Right ventricle myocardium inferior (tissue), 1 donor: ENCODE data around the gene MED9. TPM values are rescaled to one million over a fixed set of nuclear protein-coding genes. Genes with fewer than 3 reads are reported as not detected.
A peak's percentile ranks its signal among the peaks of the same experiment; 100 is the strongest.
"Not testable (repeated sequence)": the region's sequence is repeated elsewhere in the genome, so short reads cannot be mapped to it uniquely, and the experiment has no call there.

Experiments
- ATAC-seq: fragments of 200-7000 bp; cut with Tn5 transposase; one replicate; pipeline ENCODE4 v1.9.1; 2020; ENCODE audit warnings: mild to moderate bottlenecking, moderate library complexity
- DNase-seq: peaks from one replicate; pipeline ENCODE4 v3.0.0; 2021; ENCODE audit errors: missing footprints
- intact Hi-C: fragments of 100-400 bp; cut with DNase I; formaldehyde crosslinking; loops from one replicate; pipeline ENCODE4 v1.11.0; 2022
- total RNA-seq: library from RNA; stranded (reverse); fragmentation: NEBNext Ultra II Directional; extraction: Animal tissue kit (Norgen Biotek cat#: 25700); gene quantifications from one replicate; pipeline ENCODE4 v1.2.1, GENCODE V29; 2021
- donor health status: DM: no; HTN: yes; CAD: no; lungs with severe emphysema.

MED9 gene
- total RNA-seq, 1 donor from 2014 or later: 40.4 TPM

DNA sequence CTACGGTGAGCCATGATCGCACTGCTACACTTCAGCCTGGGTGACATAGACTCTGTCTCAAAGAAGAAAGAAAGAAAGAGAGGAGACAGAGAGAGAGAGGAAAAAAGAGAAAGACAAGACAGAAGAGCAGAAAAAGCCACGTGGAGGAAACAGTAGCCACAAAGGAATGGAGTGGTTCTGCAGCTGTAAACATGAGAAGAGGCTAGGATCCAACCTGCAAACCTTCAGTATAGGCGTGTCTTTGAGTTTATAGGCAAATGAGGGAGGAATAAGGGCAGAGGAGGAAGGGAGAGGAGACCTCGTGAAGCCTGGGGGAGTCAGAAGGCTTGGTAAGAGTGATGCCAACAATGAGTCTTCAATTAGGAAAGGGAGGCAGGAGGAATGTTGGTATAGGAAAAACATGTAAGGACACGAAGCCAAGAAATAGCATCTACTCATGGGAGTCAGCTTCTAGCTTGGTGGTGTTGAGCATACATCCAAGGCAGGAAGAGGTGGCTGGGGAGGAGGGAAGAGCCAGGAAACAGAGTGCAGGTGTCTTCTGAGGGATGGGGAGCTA lies 3.9 kb downstream of the MED9 start:
- intact Hi-C loops: no loop called here
- DNase-seq (no peak), ATAC-seq (no peak)

DNA sequence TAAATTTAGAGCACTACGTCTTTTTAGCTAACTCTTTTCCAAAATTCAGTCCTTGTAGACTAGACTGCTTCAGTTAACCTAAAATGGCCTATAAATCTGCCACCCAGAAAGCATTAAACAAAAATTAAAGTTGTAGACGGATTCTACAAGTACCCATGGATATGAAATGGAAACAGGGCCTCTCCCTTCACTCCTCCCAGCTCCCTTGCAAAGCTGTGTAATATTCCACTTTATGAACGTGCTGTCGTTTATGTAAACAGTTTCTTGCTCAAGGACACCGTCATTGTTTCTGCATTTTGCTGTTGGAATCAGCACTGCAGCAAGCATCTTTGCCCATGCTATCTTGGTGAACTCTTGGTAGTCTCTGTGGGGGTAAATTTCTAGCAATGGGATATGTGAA lies 5.1 kb downstream of the MED9 start:
- ATAC-seq (no peak), DNase-seq (no peak)
- intact Hi-C loops: no loop called here

DNA sequence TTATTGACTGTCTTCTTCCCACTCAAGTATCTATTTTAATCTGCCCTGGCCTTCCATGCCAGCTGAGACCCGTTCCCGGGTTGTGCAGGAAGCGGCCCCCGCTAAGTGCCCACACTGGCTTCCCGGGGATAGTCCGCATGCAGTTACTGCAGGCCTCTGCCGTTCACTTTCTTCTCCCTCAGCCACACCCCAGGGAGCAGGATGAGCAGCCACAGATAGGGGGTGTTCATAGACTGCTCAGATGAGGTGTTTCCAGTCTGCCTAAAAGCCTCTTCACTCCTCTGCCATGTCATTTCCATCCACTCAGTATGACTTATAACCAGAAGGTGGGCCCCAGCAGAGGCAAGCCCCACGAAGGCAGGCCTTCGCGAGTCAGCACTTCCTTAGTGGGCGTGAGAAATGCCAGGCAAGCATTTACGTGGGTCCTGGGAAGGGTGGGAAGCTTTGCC lies 7.7 kb downstream of the MED9 start:
- DNase-seq: peak; percentile 15
- ATAC-seq: peak; percentile 35
- intact Hi-C loops: no loop called here

DNA sequence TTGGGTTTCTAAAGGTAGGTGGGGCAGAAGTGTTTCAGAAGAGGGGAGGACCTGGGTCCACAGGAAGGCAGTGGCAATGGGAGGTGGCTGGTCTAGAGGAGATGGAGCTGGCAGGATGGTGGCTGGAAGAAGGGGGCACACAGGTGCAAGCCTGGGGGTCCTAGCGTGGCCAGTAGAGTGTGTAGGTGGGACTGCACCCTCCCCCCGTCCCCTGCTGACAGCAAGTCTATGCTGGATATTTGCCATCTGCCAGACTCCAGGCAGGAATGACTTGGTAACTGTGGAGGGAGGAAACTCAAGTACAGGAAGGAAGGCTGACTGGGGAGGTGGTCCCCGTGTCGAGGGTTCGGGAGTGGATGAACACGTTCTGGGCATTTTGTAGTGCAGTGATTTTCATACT lies 8.6 kb downstream of the MED9 start:
- intact Hi-C loops: no loop called here
- no peak for ATAC-seq
- peak; percentile 18 for DNase-seq

DNA sequence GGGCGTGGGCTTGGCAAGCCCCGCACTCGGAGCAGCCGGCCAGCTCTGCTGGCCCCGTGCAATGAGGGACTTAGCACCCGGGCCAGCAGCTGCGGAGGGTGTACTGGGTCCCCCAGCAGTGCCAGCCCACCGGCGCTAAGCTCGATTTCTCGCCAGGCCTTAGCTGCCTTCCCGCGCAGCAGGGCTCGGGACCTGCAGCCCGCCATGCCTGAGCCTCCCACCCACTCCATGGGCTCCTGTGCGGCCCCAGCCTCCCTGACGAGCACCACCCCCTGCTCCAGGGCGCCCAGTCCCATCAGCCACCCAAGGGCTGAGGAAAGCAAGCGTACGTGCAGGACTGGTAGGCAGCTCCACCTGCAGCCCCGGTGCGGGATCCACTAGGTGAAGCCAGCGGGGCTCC lies 9.6 kb downstream of the MED9 start:
- ATAC-seq, intact Hi-C loops: not testable (repeated sequence)
- DNase-seq: peak; percentile 17

DNA sequence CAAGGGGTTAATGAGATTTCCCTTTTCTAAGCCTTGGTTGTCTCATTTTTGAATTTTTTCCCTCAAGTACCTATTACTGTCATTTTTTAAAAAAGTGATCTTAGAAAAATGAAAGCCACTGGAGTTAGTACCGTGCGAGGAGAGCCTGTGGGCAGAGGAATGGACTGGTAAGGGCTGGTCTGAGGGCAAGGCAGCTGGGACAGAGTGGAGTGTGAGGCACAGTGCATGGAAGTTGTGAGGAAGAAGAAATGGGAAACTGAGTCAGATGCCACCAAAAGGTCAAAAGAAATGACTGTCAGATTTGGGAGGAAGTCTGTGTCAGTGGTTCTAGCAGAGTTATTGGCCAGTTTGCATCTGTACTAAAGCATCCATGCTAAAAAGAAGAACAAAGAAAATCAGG lies 11.2 kb downstream of the MED9 start:
- intact Hi-C loops: no loop called here
- DNase-seq (no peak), ATAC-seq (no peak)

DNA sequence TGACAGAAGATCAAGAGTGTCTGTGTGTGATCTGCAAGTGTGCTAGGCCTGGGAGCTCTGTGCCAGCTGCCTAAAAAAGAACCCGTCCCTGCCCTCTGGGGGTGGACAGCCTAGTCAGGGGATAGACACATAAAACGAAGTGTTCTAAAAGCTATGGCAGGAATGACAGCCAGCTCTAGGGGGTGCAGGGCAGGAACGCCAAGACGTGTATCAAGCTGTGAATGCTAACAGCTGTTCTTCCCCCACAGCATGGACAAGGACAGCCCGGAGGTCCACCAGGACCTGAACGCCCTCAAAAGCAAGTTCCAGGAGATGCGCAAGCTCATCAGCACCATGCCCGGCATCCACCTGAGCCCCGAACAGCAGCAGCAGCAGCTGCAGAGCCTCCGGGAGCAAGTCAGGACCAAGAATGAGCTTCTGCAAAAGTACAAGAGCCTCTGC lies 14.3 kb downstream of the MED9 start:
- intact Hi-C loops: no loop called here
- ATAC-seq (peak; percentile 3), DNase-seq (peak; percentile 58)

DNA sequence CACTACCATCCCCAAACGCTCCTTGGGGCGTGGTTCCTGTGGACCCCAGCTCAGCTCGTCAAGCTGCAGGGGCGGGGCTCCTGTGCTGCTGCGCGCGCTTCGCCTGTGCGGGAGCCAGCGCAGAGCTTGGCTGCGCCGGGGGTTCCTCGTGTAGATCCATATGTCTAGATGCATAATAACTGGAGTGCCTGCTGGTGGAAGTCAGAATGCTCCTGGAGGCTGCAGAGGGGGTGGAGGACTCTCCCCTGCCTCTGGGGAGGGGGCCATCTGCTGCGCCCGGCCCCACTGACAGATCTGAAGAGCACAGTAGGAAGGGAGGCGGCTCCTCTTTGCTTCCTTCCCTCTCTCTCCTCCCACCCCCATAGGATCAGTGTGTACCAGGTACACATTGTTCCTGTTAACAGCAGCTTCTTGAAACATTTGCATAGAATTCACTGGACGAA lies 14.8 kb downstream of the MED9 start:
- DNase-seq: peak; percentile 41
- intact Hi-C loops: no loop called here
- ATAC-seq: no peak

DNA sequence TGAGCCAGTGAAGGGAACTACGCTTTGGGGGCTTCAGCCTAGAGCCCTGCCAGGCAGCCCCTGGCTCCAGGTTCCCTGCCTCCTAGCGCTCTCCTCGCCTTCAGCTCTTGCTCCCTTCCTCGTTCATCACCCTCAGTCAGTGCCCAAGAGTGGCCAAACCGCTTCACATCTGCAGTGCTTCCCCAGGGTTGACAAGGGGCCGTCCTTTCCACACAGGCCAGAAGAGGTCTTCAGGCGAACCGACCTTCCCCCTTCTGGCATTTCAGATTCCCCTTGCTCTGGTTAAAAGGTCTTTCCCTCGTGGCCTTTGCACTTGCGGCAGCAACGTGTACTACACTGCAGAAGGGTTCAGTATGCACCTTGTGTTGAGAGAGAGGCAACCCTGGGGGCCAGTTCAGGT lies 15.3 kb downstream of the MED9 start:
- ATAC-seq: no peak
- intact Hi-C loops: loop anchor here (2.0 kb wide), 1 partner anchor 15 kb away; the partner anchor contains the start of gene MED9
- peak; percentile 48 for DNase-seq

DNA sequence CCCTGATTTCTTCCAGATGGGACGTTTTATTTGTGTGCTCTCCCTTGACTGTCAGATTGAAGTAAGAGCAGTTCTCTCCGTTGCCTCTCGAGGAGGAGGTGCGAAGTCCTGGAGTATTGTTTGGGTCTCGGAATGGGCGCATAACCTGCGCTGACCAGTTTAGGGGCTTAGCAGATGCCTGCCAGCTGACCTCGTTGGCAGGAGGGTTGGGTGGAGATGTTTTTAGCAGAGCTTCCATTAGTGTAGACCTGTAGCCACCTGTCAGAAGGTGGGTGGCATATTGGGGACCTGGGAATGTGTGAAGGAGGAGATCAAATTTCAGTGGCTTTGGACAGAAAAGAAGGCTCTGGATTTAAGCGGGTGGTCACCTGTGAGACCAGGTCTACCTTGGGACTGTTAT lies 15.8 kb downstream of the MED9 start:
- intact Hi-C loops: loop anchor here (2.0 kb wide), 1 partner anchor 16 kb away; the partner anchor contains the start of gene MED9

DNA sequence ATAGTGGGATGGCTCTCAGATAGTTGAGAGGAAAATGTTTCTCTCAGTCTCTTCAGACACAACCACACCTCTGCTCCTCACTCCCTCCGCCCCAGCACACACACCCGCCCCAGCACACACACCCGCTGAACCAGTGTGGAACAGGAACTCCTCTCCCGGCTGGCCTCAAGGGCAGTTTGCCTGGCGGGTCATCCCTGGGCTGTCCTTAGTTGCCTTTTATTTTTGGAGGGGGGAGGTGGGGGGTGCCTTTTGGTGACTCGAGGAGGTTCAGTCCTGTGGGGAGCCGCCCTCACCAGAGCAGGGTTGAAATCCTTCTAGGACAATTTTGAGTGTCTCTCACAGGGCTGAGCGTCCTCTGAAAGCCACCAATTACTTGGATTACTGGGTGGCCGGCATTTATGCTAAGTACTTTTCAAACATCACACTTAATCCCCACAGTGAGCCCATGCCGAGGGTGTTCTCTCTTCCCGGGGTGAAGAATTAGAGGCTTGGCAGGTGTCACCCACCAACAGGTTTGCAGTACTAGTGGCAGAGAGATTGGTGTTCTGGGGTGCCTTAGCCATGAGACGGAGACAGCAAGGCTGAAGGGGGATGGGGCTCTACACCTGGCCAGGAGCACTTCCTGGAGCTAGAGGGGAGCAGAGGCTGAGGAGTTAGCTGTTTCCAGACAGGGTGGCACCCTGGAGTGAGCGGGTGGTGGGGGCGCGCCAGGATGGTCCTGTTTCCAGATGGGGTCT lies 16.6 kb downstream of the MED9 start:
- DNase-seq: peak; percentile 66
- peak; percentile 8 for ATAC-seq
- intact Hi-C loops: loop anchor here (2.0 kb wide), 1 partner anchor 17 kb away; the partner anchor contains the start of gene MED9

More for the DNA sequence above, 15.8 kb downstream of the MED9 start:
- DNase-seq (peak; percentile 15), ATAC-seq (no peak)

DNA sequence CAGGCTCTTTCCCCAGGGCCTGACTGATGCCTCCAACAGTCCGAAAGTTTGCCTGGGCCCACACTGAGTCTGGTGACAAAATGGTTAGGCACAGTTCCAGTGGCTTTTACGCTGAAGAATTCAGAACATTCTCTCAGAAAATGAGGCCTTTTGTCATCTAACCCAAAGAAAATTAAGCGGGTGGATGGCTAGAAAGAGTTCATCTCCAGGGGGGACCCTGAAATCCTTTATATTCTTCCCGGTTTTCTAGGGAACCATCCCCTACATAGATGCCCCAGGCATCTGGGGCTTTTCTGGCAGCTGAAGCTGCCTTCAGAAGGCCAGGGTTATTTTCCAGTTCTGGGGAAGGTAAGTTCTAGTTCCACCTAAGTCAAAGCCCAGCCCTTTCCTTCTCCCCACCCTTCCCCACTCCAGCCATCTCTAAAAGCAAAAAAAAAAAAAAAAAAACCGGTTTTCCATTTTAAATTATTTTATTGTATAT lies 17.2 kb downstream of the MED9 start:
- DNase-seq (peak; percentile 11), ATAC-seq (no peak)
- intact Hi-C loops: loop anchor here (2.0 kb wide), 1 partner anchor 17 kb away; the partner anchor contains the start of gene MED9

DNA sequence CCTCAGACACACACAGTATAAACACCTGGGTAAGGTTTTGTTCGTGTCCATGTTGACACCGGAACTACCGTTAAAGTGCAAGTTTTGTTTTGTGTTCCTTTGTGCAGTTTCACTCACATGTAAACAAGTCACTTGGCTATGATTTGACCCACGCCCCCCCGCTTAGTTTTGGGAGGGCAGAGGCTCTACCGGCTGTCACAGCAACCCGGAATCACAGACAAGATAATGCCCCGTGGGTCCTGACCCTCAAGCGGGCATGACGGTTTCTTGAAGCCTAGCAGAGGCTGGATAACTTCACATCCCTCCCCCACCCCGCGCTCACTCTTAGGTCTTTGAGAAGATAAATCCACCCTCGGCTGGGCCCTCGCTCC lies 17.7 kb downstream of the MED9 start:
- no peak for ATAC-seq
- peak; percentile 60 for DNase-seq
- intact Hi-C loops: no loop called here

DNA sequence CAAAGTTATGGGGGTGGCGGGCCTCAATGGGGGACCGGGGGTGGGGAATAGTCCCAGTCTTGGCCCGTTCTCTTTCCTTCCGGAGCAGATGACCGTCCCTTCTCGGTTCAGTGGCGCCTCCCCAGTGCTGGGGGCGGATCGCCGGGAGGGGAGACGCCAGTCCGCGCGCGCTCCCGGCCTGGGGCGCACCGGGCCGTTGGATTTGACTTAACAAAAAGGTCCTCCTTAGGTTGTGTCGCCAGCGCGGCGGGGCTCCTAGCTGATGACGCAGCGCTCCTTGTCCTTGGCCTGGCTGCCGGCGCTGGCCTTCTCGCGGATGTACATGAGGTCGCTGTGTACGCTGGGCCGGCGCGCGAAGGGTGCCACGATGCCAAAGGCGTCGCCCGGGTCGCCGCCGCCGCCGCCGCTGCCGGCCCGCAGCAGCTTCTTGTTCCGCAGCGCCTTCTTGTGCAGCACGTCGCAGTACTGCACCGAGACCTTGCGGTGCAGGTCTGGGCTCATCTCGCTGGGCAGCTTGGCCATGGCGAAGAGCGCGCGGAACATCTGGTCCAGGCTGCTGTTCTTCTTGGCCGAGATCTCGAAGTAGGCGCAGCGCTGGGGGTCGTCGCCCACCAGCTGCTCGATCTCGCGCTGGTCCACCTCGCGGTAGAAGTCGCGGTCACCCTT lies 18.2 kb downstream of the MED9 start:
- intact Hi-C loops: loop anchor here (5.0 kb wide), 2 partner anchors 57 to 147 kb away; no protein-coding TSS in a partner anchor
- ATAC-seq (peak; percentile 3), DNase-seq (peak; percentile 79)

DNA sequence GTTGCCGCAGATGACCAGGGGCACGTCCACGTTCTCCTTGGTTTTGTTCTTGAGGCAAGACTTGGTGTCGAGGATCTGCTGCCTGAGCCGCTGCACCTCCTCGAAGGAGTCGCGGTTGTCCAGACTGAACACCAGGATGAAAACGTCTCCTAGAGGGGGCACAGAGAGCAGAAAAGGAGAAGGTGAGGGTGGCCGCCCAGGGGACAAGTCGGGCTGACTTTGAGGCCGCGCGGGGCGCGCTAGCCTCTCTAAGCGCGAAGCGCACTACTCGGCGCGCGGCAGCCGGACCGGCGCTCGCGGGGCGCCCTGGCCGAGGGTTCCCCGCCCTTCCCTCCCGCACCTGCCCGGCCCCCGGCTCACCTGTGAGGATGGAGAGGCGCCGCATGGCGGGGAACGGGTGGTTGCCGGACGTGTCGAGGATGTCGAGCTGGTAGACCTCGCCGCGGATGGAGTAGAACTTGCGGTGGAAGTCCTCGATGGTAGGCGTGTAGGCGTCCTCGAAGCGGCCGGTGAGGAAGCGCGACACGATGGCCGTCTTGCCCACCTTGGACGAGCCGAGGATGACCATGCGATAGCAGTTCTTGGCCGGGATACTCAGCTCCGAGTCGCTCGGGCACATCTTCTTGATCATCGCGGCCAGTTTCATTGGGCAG lies 18.9 kb downstream of the MED9 start:
- peak; percentile 4 for ATAC-seq
- peak; percentile 70 for DNase-seq
- intact Hi-C loops: loop anchor here (1.0 to 5.0 kb wide), 4 partner anchors 57 to 147 kb away; no protein-coding TSS in a partner anchor

DNA sequence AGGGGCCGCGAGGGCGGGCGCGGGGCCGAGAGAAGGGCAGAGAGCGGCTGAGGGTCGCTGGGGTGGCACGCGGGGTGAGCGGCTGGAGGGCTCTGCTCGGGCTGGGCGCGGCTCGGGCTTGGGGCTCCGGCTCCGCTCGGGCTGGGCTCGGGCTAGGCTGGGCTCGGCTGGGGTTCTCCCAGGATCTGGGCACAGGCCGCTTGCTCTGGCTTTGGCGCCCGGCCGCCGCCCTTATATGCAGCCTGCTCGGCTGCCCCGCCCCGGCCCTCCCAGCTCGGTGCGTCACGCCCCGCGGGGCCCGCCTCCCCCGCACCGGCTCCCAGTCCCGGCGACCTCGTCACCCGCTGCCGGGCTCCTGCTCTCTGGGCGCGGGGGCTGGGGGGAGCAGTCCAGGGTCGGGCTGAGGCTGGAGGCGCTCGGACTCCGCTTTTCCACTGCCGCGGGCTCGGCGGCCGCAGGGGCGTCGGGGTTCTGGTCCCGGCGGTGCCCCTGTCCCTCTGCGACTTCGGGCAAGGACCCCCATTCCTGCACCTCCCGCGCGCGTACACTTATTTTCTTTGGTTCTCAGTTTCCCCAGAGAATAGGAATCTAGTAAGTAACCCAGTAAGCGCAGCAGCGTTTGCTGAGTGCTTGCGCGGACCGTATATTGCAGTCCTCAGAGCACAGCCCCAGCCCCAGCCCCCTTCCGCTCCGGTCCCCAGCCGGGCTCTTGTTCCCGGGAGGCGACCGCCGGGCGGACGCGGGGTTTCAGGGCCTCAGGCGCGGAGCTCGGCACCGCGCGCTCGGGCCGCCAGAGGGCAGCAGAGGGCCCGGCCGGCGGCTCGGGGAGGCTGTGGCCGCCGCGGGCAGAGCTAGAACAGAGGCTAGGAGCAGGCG lies 19.6 kb downstream of the MED9 start, which contains the start of gene RASD1:
Gene RASD1 (minus strand): TSS at position 207 of the 876 bp plus-strand sequence. CDS start 214 bp downstream, outside the sequence.
- intact Hi-C loops: loop anchor here (1.0 to 5.0 kb wide), 4 partner anchors 56 to 146 kb away; no protein-coding TSS in a partner anchor
- ATAC-seq: peak; percentile 90
- DNase-seq: peak; percentile 96

DNA sequence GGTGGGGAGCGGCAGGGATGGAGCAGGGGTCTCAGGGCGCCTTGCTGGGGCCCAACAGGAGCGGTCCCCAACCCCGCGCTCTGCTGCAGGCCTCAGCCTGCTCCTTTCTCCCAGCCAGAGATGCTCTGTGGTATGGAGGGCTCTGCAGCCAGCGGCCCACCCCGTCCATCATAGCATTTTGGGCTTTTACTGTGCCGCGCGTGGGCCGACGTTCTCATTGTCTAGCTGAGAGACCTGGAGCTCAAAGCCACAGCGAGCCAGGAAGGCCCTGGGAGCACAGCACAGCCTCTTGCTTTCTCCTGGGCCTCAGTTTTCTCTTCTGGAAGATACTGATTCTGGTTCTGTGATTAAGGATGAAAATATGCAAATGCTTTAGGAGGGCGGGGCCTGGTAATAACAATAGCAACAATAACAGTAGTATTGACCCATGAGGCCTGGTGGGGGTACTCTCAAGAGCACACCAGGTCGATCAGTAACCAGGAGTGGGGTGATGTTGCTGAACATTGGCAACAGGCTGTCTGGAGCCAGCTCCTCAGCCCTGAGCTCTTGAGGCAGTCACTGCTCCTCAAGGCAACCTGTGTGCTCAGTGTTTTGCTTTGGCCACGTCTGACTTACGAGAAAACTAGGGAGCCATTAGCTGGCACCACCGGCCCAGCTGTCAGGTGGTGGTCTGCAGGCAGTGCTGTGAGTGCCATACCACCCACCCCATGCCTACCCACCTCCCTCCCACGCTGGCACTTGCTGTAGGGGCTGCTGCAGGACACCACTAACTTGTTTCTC lies 20.5 kb downstream of the MED9 start:
- ATAC-seq (no peak), DNase-seq (peak; percentile 51)
- intact Hi-C loops: loop anchor here (5.0 kb wide), 2 partner anchors 55 to 145 kb away; no protein-coding TSS in a partner anchor
